CD1c-positive myeloid dendritic cell (primary cell): ENCODE data around the gene PPP1R14B.

ENCODE experiments used
- DNase-seq: peaks from one replicate; pipeline ENCODE4 v3.0.0-alpha.2; 2016; ENCODE audit errors: extremely low spot score

PPP1R14B gene

GRCh38 chr11:64245797-64246620 is 734 bp downstream of the PPP1R14B start:
- peak; percentile 73 for DNase-seq

GRCh38 chr11:64245401-64245796 is 1.3 kb downstream of the PPP1R14B start:
- no peak for DNase-seq

GRCh38 chr11:64244966-64245365 is 1.8 kb downstream of the PPP1R14B start:
- no peak for DNase-seq

DNA sequence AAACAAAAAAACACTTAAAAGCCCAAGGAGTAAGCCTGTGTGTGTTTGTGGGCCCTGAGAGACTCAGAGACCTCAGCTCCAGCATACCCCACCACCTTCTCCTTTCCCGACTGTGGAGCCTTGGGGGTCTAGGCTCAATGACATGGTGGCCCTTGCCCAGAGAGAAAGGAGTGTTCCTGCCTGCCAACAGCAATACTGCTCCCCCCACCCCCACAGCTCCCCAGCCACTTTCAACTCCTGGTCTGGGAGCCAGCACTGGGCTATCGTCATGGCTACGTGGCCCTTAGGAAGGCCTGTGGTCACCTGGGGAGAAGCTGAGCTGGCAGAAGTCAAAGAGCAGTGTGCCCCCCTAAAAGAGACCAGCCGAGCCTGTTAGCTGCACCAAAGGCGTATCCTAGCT is 2.6 kb downstream of the PPP1R14B start:
- DNase-seq, result no peak

DNA sequence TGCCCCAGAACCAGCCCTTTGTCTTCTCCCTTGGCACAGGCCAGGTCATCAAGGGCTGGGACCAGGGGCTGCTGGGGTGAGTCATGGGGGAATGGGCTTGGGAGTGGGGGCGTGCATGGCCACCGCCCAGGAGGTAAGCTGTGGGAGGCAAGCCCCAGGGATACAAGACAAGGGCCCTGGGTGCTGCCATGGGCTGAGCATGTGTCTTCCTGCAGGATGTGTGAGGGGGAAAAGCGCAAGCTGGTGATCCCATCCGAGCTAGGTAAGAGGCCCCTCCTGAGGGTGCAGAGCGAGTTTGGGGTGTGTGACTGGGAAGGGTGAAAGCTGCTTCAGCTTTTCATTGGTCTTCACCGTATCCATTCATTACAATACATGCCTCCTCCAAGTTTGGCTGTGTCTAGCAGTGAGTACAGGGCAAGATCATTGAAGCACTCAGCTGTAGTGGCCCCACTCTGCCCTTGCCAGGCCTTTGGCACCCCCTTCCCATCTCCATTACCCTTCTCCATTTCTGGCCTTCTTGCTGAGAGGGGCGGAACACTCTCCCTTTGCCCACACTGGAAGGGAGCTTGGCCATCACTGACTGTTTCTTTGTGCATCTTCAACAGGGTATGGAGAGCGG is 3.4 kb downstream of the PPP1R14B start:
- DNase-seq, result no peak

DNA sequence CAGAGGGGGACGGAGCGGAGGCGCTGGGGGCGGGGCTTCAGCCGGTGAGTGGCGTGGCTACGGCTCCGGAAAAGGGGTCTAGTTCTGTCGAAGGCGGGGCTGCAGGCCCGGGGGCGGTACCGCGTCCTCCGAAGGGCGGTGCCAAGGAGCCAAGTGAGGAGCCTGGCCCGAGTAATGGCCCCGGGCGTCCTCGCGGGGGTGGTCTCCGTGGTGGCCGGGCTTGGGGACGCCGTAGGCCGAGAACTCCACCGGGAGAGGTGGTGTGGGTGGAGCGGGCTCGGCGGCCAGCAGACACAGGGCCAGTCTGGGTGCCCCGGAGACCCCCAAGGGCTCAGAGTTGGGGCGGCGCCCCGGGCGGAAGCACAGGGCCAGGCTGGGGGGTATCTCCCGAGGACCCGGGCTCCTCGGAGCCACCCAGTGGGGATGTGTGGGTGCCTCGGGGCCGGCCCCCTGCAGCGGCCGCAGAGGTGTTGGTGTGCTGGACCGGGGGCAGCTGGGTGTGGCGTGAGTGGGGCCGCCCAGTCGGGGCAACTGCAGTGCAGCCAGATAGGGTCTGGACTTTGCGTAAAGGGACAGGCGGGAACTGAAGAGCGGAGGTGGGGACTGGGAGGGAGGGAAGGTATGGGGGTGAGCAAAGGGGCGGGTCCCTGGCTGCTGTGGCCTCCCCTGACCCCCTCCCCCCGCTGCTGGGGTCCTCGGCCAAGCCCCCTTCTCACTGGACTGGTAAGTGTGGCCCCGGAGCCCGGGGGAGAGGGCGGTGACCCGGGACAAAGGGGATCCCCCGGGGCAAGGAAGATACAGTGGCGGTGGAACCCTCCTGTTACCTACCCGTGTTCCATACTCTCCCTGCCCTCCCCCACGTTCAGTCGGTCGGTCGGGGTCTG is 5.0 kb downstream of the PPP1R14B start:
- peak; percentile 39 for DNase-seq

- DNase-seq, result peak; percentile 99
These were observed 5.6 kb downstream of the PPP1R14B start for GRCh38 chr11:64241241-64241490.

- DNase-seq, result peak; percentile 99
These were observed 6.1 kb downstream of the PPP1R14B start, which contains the start of gene FKBP2 for GRCh38 chr11:64240435-64241240. TSS of gene FKBP2 (plus strand) at chr11:64241095. CDS start at chr11:64242388, 1,293 bp downstream.

DNA sequence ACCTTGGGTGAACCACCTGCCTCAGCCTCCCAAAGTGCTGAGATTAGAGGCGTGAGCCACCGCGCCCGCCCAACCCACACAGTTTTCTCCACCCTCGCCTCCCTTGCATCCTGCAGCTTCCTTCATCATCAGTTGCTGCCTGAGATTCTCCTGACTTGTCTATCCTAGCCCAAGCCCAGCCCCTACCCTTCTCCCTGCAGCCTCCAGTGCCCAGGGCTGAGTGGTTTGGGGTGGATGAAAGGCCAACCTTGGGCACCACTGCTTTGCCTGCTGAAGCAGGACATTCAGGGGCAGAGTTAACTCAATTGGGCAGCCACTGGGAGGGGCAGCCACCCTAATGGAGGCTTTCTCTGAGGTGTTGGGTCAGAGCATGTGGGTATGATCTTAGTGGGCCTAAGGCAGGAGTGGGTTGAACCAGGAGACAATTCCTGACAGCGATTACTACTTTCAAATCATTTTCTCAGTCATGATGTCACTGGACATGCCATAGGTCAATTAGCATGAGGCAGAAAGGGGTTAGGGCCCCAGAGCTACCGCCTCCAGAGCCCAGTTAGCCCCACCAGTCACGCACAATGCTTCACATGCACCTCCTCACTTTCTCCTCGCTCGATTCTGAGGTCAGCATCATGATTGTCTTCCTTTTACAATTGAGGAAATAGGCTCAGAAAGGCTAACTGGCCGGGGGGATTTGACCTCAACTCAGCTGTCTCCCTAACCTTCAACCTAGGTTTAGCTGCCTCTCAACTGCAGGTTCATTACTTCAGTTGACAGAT is 6.9 kb downstream of the PPP1R14B start:
- peak; percentile 97 for DNase-seq

GRCh38 chr11:64238999-64239398 is 7.7 kb downstream of the PPP1R14B start:
- peak; percentile 62 for DNase-seq

GRCh38 chr11:64238076-64238475 is 8.7 kb downstream of the PPP1R14B start:
- no peak for DNase-seq

GRCh38 chr11:64237484-64237951 is 9.2 kb downstream of the PPP1R14B start:
- no peak for DNase-seq

DNA sequence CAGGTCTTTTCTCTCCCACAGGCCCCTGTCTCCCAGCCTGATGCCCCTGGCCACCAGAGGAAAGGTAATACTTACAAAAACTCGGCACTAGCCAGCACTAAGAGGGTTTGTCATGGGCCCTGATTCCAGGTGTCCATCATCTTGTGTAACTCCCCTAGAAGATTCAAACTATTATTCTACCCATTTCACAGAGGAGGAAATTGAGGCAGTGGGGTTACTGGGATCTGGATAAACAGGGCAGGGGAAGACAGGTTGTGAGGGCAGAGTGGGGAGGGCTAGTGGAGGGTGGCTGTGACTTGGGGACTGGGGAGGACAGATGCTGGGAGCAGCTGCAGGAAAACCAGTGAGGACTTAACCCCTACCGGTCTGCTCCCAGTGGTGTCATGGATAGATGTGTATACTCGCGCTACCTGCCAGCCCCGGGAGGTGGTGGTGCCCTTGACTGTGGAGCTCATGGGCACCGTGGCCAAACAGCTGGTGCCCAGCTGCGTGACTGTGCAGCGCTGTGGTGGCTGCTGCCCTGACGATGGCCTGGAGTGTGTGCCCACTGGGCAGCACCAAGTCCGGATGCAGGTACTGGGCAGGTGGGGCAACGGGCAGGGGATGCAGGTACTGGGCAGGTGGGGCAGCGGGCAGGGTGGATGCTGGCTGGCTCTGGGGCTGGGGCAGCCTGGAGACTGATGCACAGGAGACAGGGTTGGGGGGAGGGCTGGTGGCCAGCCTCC is 11.1 kb downstream of the PPP1R14B start:
- no peak for DNase-seq

GRCh38 chr11:64234647-64235379 is 11.9 kb downstream of the PPP1R14B start:
- DNase-seq, result peak; percentile 56

DNA sequence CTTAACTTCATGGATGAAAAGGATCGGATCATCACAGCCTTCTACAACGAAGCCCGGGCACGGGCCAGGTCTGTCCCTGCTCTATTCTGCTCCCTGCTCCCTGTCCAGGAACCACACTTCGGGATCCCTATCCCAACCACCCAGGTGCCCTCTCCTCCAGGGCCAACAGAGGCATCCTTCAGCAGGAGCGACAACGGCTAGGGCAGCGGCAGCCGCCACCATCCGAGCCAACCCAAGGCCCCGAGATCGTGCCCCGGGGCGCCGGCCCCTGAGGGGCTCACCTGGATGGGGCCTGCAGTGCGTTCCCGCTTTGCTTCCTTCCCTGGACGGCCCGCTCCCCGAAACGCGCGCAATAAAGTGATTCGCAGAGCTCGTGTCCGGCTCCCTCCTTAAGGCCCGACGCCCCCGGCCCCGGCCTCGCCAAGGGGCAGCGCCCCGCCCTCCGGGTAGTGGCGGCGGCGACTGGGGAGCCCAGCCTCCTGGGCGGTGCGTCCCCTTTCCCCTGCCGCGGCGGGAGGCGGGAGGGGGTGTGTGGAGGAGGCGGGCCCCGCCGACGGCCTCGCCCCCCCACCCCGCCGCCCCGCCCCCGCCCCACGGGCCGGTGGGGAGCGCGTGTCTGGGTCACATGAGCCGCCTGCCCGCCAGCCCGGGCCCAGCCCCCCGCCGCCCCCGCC is 12.7 kb downstream of the PPP1R14B start, which contains the start of gene VEGFB:
Gene VEGFB, plus strand, starts transcription at position 672 of the 674 bp plus-strand sequence. CDS start 250 bp downstream, outside the sequence.
- peak; percentile 57 for DNase-seq

DNA sequence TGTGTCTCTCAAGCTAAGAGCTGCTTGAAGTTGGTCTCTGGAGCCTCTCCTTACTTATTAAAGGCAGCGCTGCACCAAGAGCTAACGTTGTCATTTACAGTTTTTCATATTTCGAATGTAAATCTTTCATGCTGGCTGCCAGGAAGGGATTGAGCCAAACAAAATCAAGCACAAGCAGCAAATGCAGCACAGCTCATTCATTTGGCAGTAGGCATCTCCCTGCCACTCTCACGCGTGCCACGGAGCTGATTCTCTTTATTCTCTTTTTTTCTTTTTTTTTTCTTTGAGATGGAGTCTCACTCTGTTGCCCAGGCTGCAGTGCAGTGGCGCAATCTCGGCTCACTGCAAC is 13.8 kb downstream of the PPP1R14B start:
- no peak for DNase-seq

DNA sequence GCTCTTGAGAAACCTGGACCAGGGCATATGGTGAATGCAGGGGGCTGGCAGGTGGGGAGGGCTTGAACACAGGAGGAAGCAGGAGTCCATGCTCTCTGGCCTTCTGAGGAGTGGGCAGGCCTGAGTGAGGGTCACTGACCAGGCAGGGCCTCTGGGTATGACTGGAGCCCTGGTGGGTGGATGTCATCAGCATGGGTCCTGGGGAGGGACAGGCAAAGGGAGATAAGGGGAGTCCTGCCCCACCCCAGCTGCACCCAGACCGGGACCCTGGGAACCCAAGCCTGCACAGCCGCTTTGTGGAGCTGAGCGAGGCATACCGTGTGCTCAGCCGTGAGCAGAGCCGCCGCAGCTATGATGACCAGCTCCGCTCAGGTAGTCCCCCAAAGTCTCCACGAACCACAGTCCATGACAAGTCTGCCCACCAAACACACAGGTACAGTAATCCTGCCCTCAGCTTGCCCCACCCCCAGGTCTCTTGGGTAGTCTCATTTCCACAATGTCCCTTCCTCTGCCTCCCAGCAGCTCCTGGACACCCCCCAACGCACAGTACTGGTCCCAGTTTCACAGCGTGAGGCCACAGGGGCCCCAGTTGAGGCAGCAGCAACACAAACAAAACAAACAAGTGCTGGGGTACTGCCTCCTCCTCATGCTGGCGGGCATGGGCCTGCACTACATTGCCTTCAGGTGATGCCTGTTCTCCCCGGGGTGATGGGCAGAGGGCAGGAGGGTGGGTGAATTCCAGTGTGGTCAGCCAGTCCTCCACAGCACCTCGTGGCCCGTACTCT is 14.4 kb downstream of the PPP1R14B start:
- DNase-seq, result no peak

DNA sequence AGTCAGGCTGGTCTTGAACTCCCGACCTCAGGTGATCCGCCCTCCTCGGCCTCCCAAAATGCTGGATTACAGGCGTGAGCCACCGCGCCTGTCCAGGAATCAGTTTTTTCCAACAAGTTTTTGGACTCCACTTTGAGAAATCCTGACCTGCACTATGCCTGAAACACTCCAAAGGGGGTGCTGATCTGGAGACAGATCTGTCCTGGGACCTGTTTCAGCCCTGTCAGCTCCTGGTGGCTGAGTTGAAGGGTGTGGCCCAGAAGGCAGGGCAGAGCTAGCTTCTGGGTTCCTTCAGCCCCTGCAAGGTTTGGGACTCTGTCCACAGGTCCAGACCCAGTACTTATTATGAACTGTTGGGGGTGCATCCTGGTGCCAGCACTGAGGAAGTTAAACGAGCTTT is 15.2 kb downstream of the PPP1R14B start:
- DNase-seq, result no peak
